ENCODE results near the gene PLCL1.

PLCL1 gene

DNA sequence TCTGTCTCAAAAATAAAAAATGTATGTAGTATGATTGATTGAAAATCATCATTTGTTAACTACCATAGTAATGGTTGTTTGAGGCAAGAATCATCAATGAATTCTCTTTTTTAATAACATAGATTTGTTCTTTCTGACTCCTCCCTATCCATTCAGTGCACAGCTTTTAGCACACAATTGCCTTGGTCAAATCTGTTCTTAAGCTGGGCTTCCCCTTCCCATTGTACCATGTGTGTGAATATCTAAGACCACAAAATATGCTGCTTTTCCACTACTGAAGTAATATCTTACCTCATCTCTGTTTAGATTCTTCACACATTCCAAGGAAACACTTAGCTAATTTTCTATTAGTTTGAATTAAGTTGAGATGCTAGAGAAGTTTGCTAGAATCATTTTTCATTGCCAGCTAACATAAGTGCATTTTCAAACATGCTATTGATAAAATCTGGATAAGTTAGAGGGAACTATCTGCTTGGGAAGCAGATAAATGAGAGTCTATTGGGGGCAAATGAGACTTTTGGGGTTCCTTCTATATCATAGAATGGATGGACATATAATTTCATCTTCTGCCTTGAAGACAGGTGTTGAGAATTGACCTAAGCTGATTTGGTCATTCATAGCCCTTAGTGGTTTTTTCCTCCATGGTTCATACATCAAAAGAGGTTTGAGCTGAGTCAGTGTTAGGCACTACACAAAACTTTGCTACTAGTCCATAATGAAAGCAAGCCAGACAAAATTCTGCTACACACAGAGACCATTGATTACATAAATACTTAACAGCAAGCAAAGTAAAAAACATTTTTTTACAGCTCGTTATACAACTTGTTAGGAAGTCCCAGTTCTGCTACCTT lies 231.9 kb downstream of the PLCL1 start:
- Histone ChIP-seq H3K36me3 (ENCODE audit: insufficient read depth) (no peaks in the 10 kb centered on the region), H3K79me2 (ENCODE audit: insufficient read depth, low read depth) (no peaks in the 10 kb centered on the region), H3K4me3 (IDR thresholded peaks at IDR 0.05; ENCODE audit: insufficient read depth, low read depth, low read length) (no peak overlapping the region), H4K20me1 (ENCODE audit: insufficient read depth) (no peaks in the 10 kb centered on the region), H3K27me3 (ENCODE audit: insufficient read depth, low read depth) (no peaks in the 10 kb centered on the region), H3K27ac (no peak overlapping the region), H2AFZ (ENCODE audit: low read depth) (no peak overlapping the region), H3K4me2 (no peak overlapping the region), H3K9ac (no peak overlapping the region), H3K4me1 (ENCODE audit: low read depth, poor library complexity, severe bottlenecking) (no peaks in the 10 kb centered on the region)
- TF ChIP-seq, protein P1, sequence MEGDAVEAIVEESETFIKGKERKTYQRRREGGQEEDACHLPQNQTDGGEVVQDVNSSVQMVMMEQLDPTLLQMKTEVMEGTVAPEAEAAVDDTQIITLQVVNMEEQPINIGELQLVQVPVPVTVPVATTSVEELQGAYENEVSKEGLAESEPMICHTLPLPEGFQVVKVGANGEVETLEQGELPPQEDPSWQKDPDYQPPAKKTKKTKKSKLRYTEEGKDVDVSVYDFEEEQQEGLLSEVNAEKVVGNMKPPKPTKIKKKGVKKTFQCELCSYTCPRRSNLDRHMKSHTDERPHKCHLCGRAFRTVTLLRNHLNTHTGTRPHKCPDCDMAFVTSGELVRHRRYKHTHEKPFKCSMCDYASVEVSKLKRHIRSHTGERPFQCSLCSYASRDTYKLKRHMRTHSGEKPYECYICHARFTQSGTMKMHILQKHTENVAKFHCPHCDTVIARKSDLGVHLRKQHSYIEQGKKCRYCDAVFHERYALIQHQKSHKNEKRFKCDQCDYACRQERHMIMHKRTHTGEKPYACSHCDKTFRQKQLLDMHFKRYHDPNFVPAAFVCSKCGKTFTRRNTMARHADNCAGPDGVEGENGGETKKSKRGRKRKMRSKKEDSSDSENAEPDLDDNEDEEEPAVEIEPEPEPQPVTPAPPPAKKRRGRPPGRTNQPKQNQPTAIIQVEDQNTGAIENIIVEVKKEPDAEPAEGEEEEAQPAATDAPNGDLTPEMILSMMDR (conservative IDR thresholded peaks at IDR 0.05; ENCODE audit: low read depth, low read length), result no peak

DNA sequence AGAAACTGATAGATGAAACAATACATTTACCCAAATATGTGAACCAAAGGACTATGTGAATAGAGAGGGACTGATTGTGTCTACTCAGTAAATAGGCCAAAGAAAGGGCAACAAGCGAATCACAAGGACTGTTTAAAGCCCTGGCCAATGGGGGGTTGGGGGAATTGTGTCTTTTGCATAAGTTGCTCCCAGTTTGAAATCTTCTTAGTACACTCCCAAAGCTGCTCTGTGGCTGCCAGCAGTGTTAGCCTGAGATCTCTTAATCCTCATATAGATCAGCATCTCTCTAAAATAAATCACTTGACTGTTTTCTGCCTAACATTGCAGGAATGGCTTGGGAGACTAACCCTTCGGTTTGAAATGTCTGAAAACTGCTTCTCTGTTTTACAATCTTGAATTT lies 236.4 kb downstream of the PLCL1 start:
- Histone ChIP-seq H3K4me3 (IDR thresholded peaks at IDR 0.05; ENCODE audit: insufficient read depth, low read depth, low read length) (no peak overlapping the region), H3K36me3 (ENCODE audit: insufficient read depth) (no peaks in the 10 kb centered on the region), H3K27ac (no peak overlapping the region), H2AFZ (ENCODE audit: low read depth) (no peak overlapping the region), H3K9ac (no peak overlapping the region), H3K4me1 (ENCODE audit: low read depth, poor library complexity, severe bottlenecking) (peaks cover 4% of the 10 kb centered on the region), H3K79me2 (ENCODE audit: insufficient read depth, low read depth) (no peaks in the 10 kb centered on the region), H3K27me3 (ENCODE audit: insufficient read depth, low read depth) (no peaks in the 10 kb centered on the region), H4K20me1 (ENCODE audit: insufficient read depth) (no peaks in the 10 kb centered on the region), H3K4me2 (no peak overlapping the region)
- TF ChIP-seq, protein P1 (conservative IDR thresholded peaks at IDR 0.05; ENCODE audit: low read depth, low read length), result no peak

DNA sequence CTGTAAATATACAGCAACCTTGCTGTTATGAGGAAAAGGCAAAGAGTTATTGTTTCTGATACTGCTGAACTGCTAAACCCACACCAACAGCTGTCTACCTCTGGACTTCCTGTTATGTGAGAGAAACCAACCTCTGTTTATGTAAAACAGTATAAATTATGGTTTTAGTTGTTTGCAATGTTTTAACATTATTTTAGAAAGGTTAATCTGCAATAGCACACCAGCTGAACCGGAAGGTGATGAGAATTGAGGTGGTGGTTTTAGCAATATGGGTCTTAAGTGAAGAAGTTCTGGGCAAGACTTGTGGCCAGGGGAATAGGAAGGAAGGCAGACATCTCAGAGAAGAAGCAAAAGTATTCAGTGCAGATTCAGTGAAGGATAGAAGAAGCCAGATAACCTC lies 237.8 kb downstream of the PLCL1 start:
- Histone ChIP-seq H3K79me2 (ENCODE audit: insufficient read depth, low read depth) (no peaks in the 10 kb centered on the region), H4K20me1 (ENCODE audit: insufficient read depth) (no peaks in the 10 kb centered on the region), H3K27ac (no peak overlapping the region), H3K4me1 (ENCODE audit: low read depth, poor library complexity, severe bottlenecking) (peaks cover 4% of the 10 kb centered on the region), H3K4me3 (IDR thresholded peaks at IDR 0.05; ENCODE audit: insufficient read depth, low read depth, low read length) (no peak overlapping the region), H3K36me3 (ENCODE audit: insufficient read depth) (no peaks in the 10 kb centered on the region), H3K9ac (no peak overlapping the region), H3K27me3 (ENCODE audit: insufficient read depth, low read depth) (no peaks in the 10 kb centered on the region), H3K4me2 (no peak overlapping the region), H2AFZ (ENCODE audit: low read depth) (no peak overlapping the region)
- TF ChIP-seq, protein P1 (conservative IDR thresholded peaks at IDR 0.05; ENCODE audit: low read depth, low read length), result no peak

DNA sequence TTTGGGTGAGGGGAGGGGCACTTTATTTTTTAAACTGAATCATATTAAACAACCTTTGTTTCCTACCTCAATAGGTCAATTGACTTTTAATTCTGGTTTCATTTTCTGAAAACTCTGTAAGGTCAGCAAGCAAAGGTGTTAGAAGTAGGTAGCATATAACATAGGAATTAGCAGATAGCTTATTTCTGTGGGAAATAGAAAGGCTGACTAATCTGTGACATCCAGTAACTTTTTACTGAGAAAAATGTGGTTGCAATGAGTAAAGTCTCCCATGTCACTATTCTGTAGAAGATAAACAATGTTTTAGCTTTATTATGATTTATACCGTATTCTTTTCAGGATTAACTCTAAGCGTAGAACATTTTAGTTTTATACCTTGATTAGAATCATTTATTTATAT lies 240.4 kb downstream of the PLCL1 start:
- no peaks in the 10 kb centered on the region for H4K20me1 ChIP-seq (ENCODE audit: insufficient read depth)
- H3K27me3 ChIP-seq (ENCODE audit: insufficient read depth, low read depth), result no peaks in the 10 kb centered on the region
- no peak overlapping the region for H3K4me2 ChIP-seq
- H3K36me3 ChIP-seq (ENCODE audit: insufficient read depth), result no peaks in the 10 kb centered on the region
- no peak overlapping the region for H2AFZ ChIP-seq (ENCODE audit: low read depth)
- H3K79me2 ChIP-seq (ENCODE audit: insufficient read depth, low read depth), result no peaks in the 10 kb centered on the region
- no peak overlapping the region for H3K4me3 ChIP-seq (IDR thresholded peaks at IDR 0.05; ENCODE audit: insufficient read depth, low read depth, low read length)
- TF ChIP-seq, protein P1 (conservative IDR thresholded peaks at IDR 0.05; ENCODE audit: low read depth, low read length), result no peak
- H3K4me1 ChIP-seq (ENCODE audit: low read depth, poor library complexity, severe bottlenecking), result peaks cover 4% of the 10 kb centered on the region
- no peak overlapping the region for H3K27ac ChIP-seq
- H3K9ac ChIP-seq, result no peak overlapping the region

Data from KMS-11 (cell line).